Neutrophil (primary cell): Measurements from ENCODE around the gene SHANK1.

Experiments used
- H3K27ac ChIP-seq: fragments of 200-600 bp; sonication (generic); 2 replicates; pipeline ENCODE4 v1.5.1; 2016; ENCODE audit warnings: mild to moderate bottlenecking, moderate library complexity
- H3K27me3 ChIP-seq: fragments of 200-600 bp; sonication (generic); 2 replicates; pipeline ENCODE4 v1.6.0; 2016; ENCODE audit warnings: mild to moderate bottlenecking
- H3K36me3 ChIP-seq: fragments of 200-600 bp; sonication (generic); 2 replicates; pipeline ENCODE4 v1.5.1; 2017
- H3K4me1 ChIP-seq, 2 experiments: fragments of 200-600 bp in 1 of 2; sonication (generic) in 1 of 2; 1 replicate in 1 of 2; 2 replicates in 1 of 2; pipeline versions ENCODE4 v1.5.1 to v1.6.1; 2013 to 2016; ENCODE audit warnings: low read depth in 1 of 2, low read length in 1 of 2, mild to moderate bottlenecking in 1 of 2, moderate library complexity in 1 of 2; ENCODE audit not compliant: control insufficient read depth in 1 of 2, insufficient read depth in 1 of 2
- H3K4me3 ChIP-seq, 2 experiments: fragments of 200-600 bp in 1 of 2; sonication (generic) in 1 of 2; 1 replicate in 1 of 2; 2 replicates in 1 of 2; pipeline ENCODE4 v1.5.1; 2013 to 2016; ENCODE audit warnings: low read depth in 1 of 2, low read length in 1 of 2, mild to moderate bottlenecking in 1 of 2, moderate library complexity in 1 of 2
- H3K9me3 ChIP-seq: fragments of 200-600 bp; sonication (generic); 2 replicates; pipeline ENCODE4 v1.5.1; 2016
- TF ChIP-seq, protein P1 (sequence below): fragments of 200-600 bp; sonication (generic); IDR thresholded peaks from 2 replicates; pipeline ENCODE4 v1.5.1; 2016; ENCODE audit warnings: antibody characterized with exemption

Gene SHANK1

DNA sequence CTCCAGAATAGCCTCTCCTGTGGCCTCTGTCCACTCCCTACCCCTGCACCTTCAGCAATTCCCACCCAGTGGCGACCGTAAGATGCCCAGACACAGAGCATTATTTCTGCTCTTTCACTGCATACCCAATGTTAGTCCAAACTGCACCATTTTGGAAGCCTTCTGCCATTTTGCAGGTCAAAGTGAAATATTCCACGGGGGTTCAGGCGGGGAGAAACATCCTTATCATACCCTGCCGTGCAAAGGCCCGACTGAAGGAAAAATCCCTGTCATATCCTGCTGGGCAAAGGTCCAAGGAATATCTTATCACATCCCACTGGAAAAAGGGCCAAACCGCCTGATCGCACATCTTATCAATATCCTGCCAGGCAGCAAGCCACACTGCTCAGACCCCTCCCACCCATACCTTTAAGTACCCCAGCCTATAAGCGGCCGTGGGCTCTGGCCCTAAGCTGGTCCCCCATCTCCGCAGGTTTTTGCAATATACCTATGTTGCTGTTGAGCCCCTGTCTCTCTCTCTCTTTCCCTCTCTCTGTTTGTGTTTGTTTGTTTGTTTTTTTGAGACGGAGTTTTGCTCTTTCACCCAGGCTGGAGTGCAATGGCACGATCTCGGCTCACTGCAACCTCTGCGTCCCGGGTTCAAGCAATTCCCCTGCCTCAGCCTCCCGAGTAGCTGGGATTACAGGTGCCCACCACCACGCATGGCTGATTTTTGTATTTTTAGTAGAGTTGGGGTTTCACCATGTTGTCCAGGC, 21.8 kb upstream of the SHANK1 start:
- Histone ChIP-seq H3K9me3 (no peaks in the 10 kb centered on the region), H3K27me3 (peaks cover 61% of the 10 kb centered on the region), H3K27ac (no peak overlapping the region), H3K4me3 (no peak overlapping the region), H3K36me3 (no peaks in the 10 kb centered on the region), H3K4me1 (no peaks in the 10 kb centered on the region)
- TF ChIP-seq, protein P1, sequence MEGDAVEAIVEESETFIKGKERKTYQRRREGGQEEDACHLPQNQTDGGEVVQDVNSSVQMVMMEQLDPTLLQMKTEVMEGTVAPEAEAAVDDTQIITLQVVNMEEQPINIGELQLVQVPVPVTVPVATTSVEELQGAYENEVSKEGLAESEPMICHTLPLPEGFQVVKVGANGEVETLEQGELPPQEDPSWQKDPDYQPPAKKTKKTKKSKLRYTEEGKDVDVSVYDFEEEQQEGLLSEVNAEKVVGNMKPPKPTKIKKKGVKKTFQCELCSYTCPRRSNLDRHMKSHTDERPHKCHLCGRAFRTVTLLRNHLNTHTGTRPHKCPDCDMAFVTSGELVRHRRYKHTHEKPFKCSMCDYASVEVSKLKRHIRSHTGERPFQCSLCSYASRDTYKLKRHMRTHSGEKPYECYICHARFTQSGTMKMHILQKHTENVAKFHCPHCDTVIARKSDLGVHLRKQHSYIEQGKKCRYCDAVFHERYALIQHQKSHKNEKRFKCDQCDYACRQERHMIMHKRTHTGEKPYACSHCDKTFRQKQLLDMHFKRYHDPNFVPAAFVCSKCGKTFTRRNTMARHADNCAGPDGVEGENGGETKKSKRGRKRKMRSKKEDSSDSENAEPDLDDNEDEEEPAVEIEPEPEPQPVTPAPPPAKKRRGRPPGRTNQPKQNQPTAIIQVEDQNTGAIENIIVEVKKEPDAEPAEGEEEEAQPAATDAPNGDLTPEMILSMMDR = no peak

DNA sequence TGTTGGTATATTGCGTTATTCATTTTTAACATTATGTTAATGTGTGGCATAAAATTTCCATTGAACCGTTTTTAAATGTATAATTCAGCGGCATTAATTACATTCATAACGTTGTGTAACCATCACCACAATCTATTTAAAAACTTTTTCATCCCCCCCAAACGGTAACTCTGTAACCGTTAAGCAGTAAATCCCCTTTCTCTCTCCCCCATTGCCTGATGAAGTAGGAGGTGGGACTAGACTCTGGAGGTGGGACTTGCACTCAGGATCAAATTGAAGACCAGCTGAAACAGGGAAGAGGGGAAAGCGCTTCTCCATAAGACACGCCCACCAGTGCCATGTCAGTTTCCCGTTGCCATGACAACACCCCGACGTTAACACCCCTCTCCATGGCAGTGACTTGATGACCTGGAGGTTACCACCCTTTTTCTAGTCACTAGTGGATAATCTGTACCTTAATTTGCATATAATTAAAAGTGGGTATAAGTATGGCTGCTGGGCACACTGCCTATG, 20.4 kb upstream of the SHANK1 start:
- Histone ChIP-seq H3K27me3 (peaks cover 74% of the 10 kb centered on the region), H3K4me3 (no peak overlapping the region), H3K4me1 (no peaks in the 10 kb centered on the region), H3K36me3 (no peaks in the 10 kb centered on the region), H3K9me3 (no peaks in the 10 kb centered on the region), H3K27ac (no peak overlapping the region)
- TF ChIP-seq, protein P1 = no peak

DNA sequence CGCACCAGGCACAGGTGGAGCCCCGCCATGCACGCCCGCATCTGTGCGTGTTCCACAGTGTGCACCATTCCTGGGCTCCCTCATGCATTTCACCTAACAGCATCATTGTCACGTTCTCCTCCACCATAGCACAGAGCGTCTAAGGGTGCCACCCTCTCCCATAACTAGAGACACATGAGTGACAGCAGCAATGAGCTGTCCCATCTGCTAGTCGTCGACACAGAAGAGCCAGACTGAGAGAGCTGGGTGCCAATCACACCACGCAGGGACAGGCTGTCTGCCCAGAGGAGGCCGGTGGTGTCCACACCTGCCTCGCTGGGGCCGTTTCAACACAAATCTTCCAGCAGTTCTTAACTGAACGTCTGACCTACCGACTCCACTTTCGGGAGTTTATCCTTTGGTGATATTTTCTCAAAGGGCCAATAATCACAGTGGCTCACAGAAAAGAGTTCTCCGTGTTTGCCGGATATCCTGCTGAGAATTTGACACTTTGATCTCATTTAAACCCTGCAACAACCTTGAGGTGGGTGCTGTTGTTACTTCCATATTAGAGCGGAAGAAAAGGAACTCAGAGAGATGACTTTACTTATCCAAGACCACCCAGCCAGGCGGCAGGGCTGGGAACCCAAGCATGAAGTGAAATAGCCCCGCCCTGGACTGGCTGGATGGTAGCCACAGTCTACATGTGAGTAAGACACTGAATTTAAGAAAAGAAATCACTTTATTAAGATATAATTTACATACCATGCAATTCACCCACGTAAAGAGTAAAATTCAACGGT, 19.7 kb upstream of the SHANK1 start:
- H3K9me3 ChIP-seq = no peaks in the 10 kb centered on the region
- no peaks in the 10 kb centered on the region for H3K36me3 ChIP-seq
- H3K27ac ChIP-seq = no peak overlapping the region
- H3K27me3 ChIP-seq = peaks cover 75% of the 10 kb centered on the region
- H3K4me3 ChIP-seq = no peak overlapping the region
- H3K4me1 ChIP-seq = no peaks in the 10 kb centered on the region
- TF ChIP-seq, protein P1 = no peak

GRCh38 chr19:50736338-50736737, 16.7 kb upstream of the SHANK1 start:
- TF ChIP-seq, protein P1 = no peak
- Histone ChIP-seq H3K27me3 (peaks cover 80% of the 10 kb centered on the region), H3K4me3 (no peak overlapping the region), H3K36me3 (no peaks in the 10 kb centered on the region), H3K27ac (no peak overlapping the region), H3K4me1 (no peaks in the 10 kb centered on the region), H3K9me3 (no peaks in the 10 kb centered on the region)

GRCh38 chr19:50735869-50736268, 16.3 kb upstream of the SHANK1 start:
- Histone ChIP-seq H3K4me1 (no peaks in the 10 kb centered on the region), H3K27ac (no peak overlapping the region)
- TF ChIP-seq, protein P1 = no peak

More at GRCh38 chr19:50735869-50736268, 16.3 kb upstream of the SHANK1 start:
- peaks cover 76% of the 10 kb centered on the region for H3K27me3 ChIP-seq
- no peak overlapping the region for H3K4me3 ChIP-seq
- no peaks in the 10 kb centered on the region for H3K9me3 ChIP-seq
- no peaks in the 10 kb centered on the region for H3K36me3 ChIP-seq
